GM23338 (cell line): ENCODE data around the gene UNC79. TPM values are rescaled to one million over a fixed set of nuclear protein-coding genes. Genes with fewer than 3 reads are reported as not detected.

ENCODE experiments used
- ATAC-seq: fragments of 200-7000 bp; cut with Tn5 transposase; 3 replicates; pipeline ENCODE4 v1.9.1; 2020
- DNase-seq: peaks from one replicate; pipeline ENCODE4 v3.0.0-alpha.2; 2015; ENCODE audit warnings: low spot score
- H2AFZ ChIP-seq: fragments of 200-600 bp; sonication (generic); 2 replicates; pipeline ENCODE4 v1.8.0; 2016; ENCODE audit warnings: antibody characterized with exemption, mild to moderate bottlenecking, moderate library complexity
- H3F3A ChIP-seq: fragments of 200-600 bp; sonication (generic); replicated peaks from 2 replicates; pipeline ENCODE4 v1.8.0; 2017; ENCODE audit warnings: antibody characterized with exemption, mixed run types, low read depth
- H3K27ac ChIP-seq: fragments of 200-600 bp; sonication (generic); 2 replicates; pipeline ENCODE4 v1.6.1; 2016; ENCODE audit warnings: low read depth
- H3K27me3 ChIP-seq: fragments of 200-600 bp; sonication (generic); 2 replicates; pipeline ENCODE4 v1.8.0; 2016; ENCODE audit warnings: mild to moderate bottlenecking, mixed run types, moderate library complexity; ENCODE audit not compliant: insufficient read depth
- H3K36me3 ChIP-seq: fragments of 200-600 bp; sonication (generic); 2 replicates; pipeline ENCODE4 v1.8.0; 2016; ENCODE audit warnings: mild to moderate bottlenecking; ENCODE audit not compliant: insufficient read depth
- H3K4me1 ChIP-seq: fragments of 200-600 bp; sonication (generic); 2 replicates; pipeline ENCODE4 v1.8.0; 2016; ENCODE audit warnings: mild to moderate bottlenecking, moderate library complexity; ENCODE audit not compliant: insufficient read depth
- H3K4me2 ChIP-seq: fragments of 200-600 bp; sonication (generic); 2 replicates; pipeline ENCODE4 v1.7.1; 2017; ENCODE audit warnings: mixed run types
- H3K4me3 ChIP-seq: fragments of 200-600 bp; sonication (generic); 2 replicates; pipeline ENCODE4 v1.6.1; 2016; ENCODE audit warnings: mixed run types
- H3K79me2 ChIP-seq: fragments of 200-600 bp; sonication (generic); replicated peaks from 2 replicates; pipeline ENCODE4 v1.8.0; 2017; ENCODE audit warnings: mild to moderate bottlenecking; ENCODE audit not compliant: insufficient read depth
- H3K9me2 ChIP-seq: fragments of 200-600 bp; sonication (generic); 2 replicates; pipeline ENCODE4 v1.8.0; 2017; ENCODE audit not compliant: insufficient read depth
- H4K20me1 ChIP-seq: fragments of 200-600 bp; sonication (generic); replicated peaks from 2 replicates; pipeline ENCODE4 v1.8.0; 2017; ENCODE audit warnings: mild to moderate bottlenecking; ENCODE audit not compliant: insufficient read depth
- H3K27ac Mint-ChIP-seq: 2 replicates; pipeline ENCODE4 v1.8.0; 2020; ENCODE audit warnings: inconsistent platforms, mild to moderate bottlenecking, moderate library complexity, mixed read lengths
- H3K27me3 Mint-ChIP-seq: 3 replicates; pipeline ENCODE4 v1.8.0; 2022; ENCODE audit warnings: low read depth, mild to moderate bottlenecking, moderate library complexity, mixed read lengths, inconsistent platforms; ENCODE audit not compliant: insufficient read depth, poor library complexity
- H3K36me3 Mint-ChIP-seq: 3 replicates; pipeline ENCODE4 v1.8.0; 2021; ENCODE audit warnings: low read depth, mild to moderate bottlenecking, inconsistent platforms, moderate library complexity, mixed read lengths
- H3K4me1 Mint-ChIP-seq: 3 replicates; pipeline ENCODE4 v1.8.0; 2020; ENCODE audit warnings: mild to moderate bottlenecking, inconsistent platforms, mixed read lengths
- H3K4me3 Mint-ChIP-seq: 3 replicates; pipeline ENCODE4 v1.8.0; 2021; ENCODE audit warnings: moderate library complexity, mild to moderate bottlenecking, inconsistent platforms, mixed read lengths
- H3K9me3 Mint-ChIP-seq: 3 replicates; pipeline ENCODE4 v1.8.0; 2020; ENCODE audit warnings: moderate library complexity, mild to moderate bottlenecking, inconsistent platforms, mixed read lengths
- CREB1 ChIP-seq: fragments of 250-450 bp; sonication (Bioruptor Pico); IDR thresholded peaks from 2 replicates; pipeline ENCODE4 v1.5.0; 2020; ENCODE audit warnings: low read depth, mild to moderate bottlenecking, moderate library complexity
- ETS1 ChIP-seq: IDR thresholded peaks from 2 replicates; pipeline ENCODE4 v1.6.1; 2016; ENCODE audit warnings: antibody characterized with exemption
- EZH2 ChIP-seq: fragments of 200-600 bp; sonication (generic); IDR thresholded peaks from one replicate; pipeline ENCODE4 v1.8.0; 2017; ENCODE audit warnings: antibody characterized with exemption, mild to moderate bottlenecking, low read depth; ENCODE audit not compliant: unreplicated experiment
- EZH2phosphoT487 ChIP-seq: fragments of 200-600 bp; sonication (generic); IDR thresholded peaks from one replicate; pipeline ENCODE4 v1.8.1; 2018; ENCODE audit warnings: antibody characterized with exemption; ENCODE audit not compliant: unreplicated experiment
- JUNB ChIP-seq: IDR thresholded peaks from one replicate; pipeline ENCODE4 v1.6.1; 2016; ENCODE audit warnings: antibody characterized with exemption; ENCODE audit not compliant: unreplicated experiment
- POLR2AphosphoS5 ChIP-seq: IDR thresholded peaks from 2 replicates; pipeline ENCODE4 v1.6.1; 2016; ENCODE audit warnings: antibody characterized with exemption, low read depth
- ZNF114 ChIP-seq: fragments of 250-450 bp; sonication (Bioruptor Pico); IDR thresholded peaks from 2 replicates; pipeline ENCODE4 v1.5.0; 2020; ENCODE audit warnings: mild to moderate bottlenecking, moderate library complexity
- ZNF331 ChIP-seq: fragments of 250-450 bp; sonication (Bioruptor Pico); IDR thresholded peaks from 2 replicates; pipeline ENCODE4 v1.5.0; 2020; ENCODE audit warnings: low read depth, mild to moderate bottlenecking, moderate library complexity
- polyA plus RNA-seq: library from polyadenylated mRNA; unstranded; fragments of >200 nt; fragmentation: Nextera tagmentation; extraction: Ambion mirVana; gene quantifications from 2 replicates; pipeline ENCODE4 v1.2.1, GENCODE V29; 2016
- total RNA-seq: library from RNA; depleted of rRNA; stranded (reverse); fragments of >200 nt; shearing (Covaris generic); gene quantifications from 2 replicates; pipeline ENCODE4 v1.2.3, GENCODE V29; 2014
- TF ChIP-seq, protein P1 (sequence below), 2 experiments: fragments of 200-600 bp in 1 of 2; sonication (generic) in 1 of 2; conservative IDR thresholded peaks; 2 replicates each; pipeline versions ENCODE4 v1.5.1 to v1.6.1; 2016 to 2017; ENCODE audit warnings: antibody characterized with exemption in 2 of 2, low read depth in 2 of 2, mild to moderate bottlenecking in 2 of 2, moderate library complexity in 1 of 2
- TF ChIP-seq, protein P2 (sequence below): fragments of 250-450 bp; sonication (Bioruptor Pico); IDR thresholded peaks from 2 replicates; pipeline ENCODE4 v1.5.0; 2020; ENCODE audit warnings: mild to moderate bottlenecking, moderate library complexity

UNC79 gene
- total and polyA plus RNA-seq, 2 experiments from 2014 or later: 1.8 to 3.6 TPM

- H3K4me1 ChIP-seq: no peaks in the 10 kb centered on the region
- H3K4me3 Mint-ChIP-seq: no peak overlapping the region
- no peak overlapping the region for H3K27ac ChIP-seq
- H3K79me2 ChIP-seq: no peaks in the 10 kb centered on the region
- TF ChIP-seq POLR2AphosphoS5 (no peak), ETS1 (no peak), EZH2 (no peak), EZH2phosphoT487 (no peak), JUNB (no peak), ZNF114 (CRISPR knock-in tag) (no peak), ZNF331 (CRISPR knock-in tag) (no peak), CREB1 (CRISPR knock-in tag) (no peak)
- TF ChIP-seq, protein P1, sequence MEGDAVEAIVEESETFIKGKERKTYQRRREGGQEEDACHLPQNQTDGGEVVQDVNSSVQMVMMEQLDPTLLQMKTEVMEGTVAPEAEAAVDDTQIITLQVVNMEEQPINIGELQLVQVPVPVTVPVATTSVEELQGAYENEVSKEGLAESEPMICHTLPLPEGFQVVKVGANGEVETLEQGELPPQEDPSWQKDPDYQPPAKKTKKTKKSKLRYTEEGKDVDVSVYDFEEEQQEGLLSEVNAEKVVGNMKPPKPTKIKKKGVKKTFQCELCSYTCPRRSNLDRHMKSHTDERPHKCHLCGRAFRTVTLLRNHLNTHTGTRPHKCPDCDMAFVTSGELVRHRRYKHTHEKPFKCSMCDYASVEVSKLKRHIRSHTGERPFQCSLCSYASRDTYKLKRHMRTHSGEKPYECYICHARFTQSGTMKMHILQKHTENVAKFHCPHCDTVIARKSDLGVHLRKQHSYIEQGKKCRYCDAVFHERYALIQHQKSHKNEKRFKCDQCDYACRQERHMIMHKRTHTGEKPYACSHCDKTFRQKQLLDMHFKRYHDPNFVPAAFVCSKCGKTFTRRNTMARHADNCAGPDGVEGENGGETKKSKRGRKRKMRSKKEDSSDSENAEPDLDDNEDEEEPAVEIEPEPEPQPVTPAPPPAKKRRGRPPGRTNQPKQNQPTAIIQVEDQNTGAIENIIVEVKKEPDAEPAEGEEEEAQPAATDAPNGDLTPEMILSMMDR (conservative IDR thresholded peaks at IDR 0.05; ENCODE audit: low read depth in 2 of 2): no peak
- TF ChIP-seq, protein P2, sequence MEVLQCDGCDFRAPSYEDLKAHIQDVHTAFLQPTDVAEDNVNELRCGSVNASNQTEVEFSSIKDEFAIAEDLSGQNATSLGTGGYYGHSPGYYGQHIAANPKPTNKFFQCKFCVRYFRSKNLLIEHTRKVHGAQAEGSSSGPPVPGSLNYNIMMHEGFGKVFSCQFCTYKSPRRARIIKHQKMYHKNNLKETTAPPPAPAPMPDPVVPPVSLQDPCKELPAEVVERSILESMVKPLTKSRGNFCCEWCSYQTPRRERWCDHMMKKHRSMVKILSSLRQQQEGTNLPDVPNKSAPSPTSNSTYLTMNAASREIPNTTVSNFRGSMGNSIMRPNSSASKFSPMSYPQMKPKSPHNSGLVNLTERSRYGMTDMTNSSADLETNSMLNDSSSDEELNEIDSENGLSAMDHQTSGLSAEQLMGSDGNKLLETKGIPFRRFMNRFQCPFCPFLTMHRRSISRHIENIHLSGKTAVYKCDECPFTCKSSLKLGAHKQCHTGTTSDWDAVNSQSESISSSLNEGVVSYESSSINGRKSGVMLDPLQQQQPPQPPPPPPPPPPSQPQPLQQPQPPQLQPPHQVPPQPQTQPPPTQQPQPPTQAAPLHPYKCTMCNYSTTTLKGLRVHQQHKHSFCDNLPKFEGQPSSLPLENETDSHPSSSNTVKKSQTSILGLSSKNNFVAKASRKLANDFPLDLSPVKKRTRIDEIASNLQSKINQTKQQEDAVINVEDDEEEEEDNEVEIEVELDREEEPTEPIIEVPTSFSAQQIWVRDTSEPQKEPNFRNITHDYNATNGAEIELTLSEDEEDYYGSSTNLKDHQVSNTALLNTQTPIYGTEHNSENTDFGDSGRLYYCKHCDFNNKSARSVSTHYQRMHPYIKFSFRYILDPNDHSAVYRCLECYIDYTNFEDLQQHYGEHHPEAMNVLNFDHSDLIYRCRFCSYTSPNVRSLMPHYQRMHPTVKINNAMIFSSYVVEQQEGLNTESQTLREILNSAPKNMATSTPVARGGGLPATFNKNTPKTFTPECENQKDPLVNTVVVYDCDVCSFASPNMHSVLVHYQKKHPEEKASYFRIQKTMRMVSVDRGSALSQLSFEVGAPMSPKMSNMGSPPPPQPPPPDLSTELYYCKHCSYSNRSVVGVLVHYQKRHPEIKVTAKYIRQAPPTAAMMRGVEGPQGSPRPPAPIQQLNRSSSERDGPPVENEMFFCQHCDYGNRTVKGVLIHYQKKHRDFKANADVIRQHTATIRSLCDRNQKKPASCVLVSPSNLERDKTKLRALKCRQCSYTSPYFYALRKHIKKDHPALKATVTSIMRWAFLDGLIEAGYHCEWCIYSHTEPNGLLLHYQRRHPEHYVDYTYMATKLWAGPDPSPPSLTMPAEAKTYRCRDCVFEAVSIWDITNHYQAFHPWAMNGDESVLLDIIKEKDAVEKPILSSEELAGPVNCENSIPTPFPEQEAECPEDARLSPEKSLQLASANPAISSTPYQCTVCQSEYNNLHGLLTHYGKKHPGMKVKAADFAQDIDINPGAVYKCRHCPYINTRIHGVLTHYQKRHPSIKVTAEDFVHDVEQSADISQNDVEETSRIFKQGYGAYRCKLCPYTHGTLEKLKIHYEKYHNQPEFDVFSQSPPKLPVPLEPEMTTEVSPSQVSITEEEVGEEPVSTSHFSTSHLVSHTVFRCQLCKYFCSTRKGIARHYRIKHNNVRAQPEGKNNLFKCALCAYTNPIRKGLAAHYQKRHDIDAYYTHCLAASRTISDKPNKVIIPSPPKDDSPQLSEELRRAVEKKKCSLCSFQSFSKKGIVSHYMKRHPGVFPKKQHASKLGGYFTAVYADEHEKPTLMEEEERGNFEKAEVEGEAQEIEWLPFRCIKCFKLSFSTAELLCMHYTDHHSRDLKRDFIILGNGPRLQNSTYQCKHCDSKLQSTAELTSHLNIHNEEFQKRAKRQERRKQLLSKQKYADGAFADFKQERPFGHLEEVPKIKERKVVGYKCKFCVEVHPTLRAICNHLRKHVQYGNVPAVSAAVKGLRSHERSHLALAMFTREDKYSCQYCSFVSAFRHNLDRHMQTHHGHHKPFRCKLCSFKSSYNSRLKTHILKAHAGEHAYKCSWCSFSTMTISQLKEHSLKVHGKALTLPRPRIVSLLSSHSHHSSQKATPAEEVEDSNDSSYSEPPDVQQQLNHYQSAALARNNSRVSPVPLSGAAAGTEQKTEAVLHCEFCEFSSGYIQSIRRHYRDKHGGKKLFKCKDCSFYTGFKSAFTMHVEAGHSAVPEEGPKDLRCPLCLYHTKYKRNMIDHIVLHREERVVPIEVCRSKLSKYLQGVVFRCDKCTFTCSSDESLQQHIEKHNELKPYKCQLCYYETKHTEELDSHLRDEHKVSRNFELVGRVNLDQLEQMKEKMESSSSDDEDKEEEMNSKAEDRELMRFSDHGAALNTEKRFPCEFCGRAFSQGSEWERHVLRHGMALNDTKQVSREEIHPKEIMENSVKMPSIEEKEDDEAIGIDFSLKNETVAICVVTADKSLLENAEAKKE: no peak
- H2AFZ ChIP-seq: no peak overlapping the region
- H3K27me3 Mint-ChIP-seq: no peaks in the 10 kb centered on the region
- H3K4me1 Mint-ChIP-seq: no peaks in the 10 kb centered on the region
- no peaks in the 10 kb centered on the region for H4K20me1 ChIP-seq
- ATAC-seq (no peak), DNase-seq (no peak)
- no peak overlapping the region for H3K27ac Mint-ChIP-seq
- H3K9me2 ChIP-seq: no peaks in the 10 kb centered on the region
- no peaks in the 10 kb centered on the region for H3K9me3 Mint-ChIP-seq
- H3K36me3 Mint-ChIP-seq: peaks cover 7% of the 10 kb centered on the region; the same call in 2 of the 3 replicates
- H3K27me3 ChIP-seq: no peaks in the 10 kb centered on the region
- no peaks in the 10 kb centered on the region for H3F3A ChIP-seq
- H3K4me2 ChIP-seq: no peak overlapping the region
- no peak overlapping the region for H3K4me3 ChIP-seq
- H3K36me3 ChIP-seq: no peaks in the 10 kb centered on the region
These were observed 214.5 kb downstream of the UNC79 start for GRCh38 chr14:93645200-93645599.
